ENCODE data around the gene CAP2. TPM values are rescaled to one million over a fixed set of nuclear protein-coding genes. Genes with fewer than 3 reads are reported as not detected.

CAP2 gene
- total RNA-seq, 1 experiment from 2014 or later, result 11.5 TPM

- Mint-ChIP-seq H3K27me3 (ENCODE audit: low read depth) (no peaks in the 10 kb centered on the region), H3K36me3 (ENCODE audit: insufficient read depth in 1 of 3, low read depth in 3 of 3) (peaks cover 6 to 33% (median 24%) of the 10 kb centered on the region in 3 experiments; a peak in 6 of 7 replicates), H3K4me3 (no peak overlapping the region), H3K9me3 (peaks cover 3 to 5% of the 10 kb centered on the region in 2 experiments; a peak in 2 of 5 replicates), H3K4me1 (peaks cover 5% of the 10 kb centered on the region in 2 experiments), H3K27ac (no peak overlapping the region)
- no peak overlapping the region for H3K14ac ChIP-seq (ENCODE audit: insufficient read depth, low read length)
- peaks cover 2% of the 10 kb centered on the region for H4K20me1 ChIP-seq (ENCODE audit: control insufficient read depth, insufficient read depth, insufficient read length)
- no peak overlapping the region for H3K56ac ChIP-seq (ENCODE audit: insufficient read length, low read depth, low read length)
- H3K18ac ChIP-seq (ENCODE audit: insufficient read length, low read depth, low read length), result no peak overlapping the region
- no peak overlapping the region for H2BK20ac ChIP-seq (ENCODE audit: low read depth, low read length, poor library complexity, severe bottlenecking)
- no peak for TF ChIP-seq CTCF (conservative IDR thresholded peaks at IDR 0.05)
- no peak overlapping the region for H2BK5ac ChIP-seq (ENCODE audit: insufficient read length, low read length)
- no peak overlapping the region for H3K4ac ChIP-seq (ENCODE audit: low read depth, low read length)
- H3K27me3 ChIP-seq (ENCODE audit: insufficient read depth, low read length), result no peaks in the 10 kb centered on the region
- no peak overlapping the region for H3K4me2 ChIP-seq (ENCODE audit: insufficient read depth, insufficient read length, low read length)
- H3K23ac ChIP-seq (ENCODE audit: insufficient read length, low read depth, low read length), result no peak overlapping the region
- H4K5ac ChIP-seq (ENCODE audit: insufficient read length, low read depth, low read length), result no peak overlapping the region
- H4K8ac ChIP-seq (replicated peaks; ENCODE audit: insufficient read length, low read depth, low read length), result no peak overlapping the region
- DNase-seq, result no peak
- no peaks in the 10 kb centered on the region for H3K4me1 ChIP-seq (ENCODE audit: insufficient read depth, low read length)
- WGBS (ENCODE audit: extremely low coverage, insufficient read length, low lambda C conversion rate), result no CpG with 5 or more reads among the region's 2 CpGs
- no peaks in the 10 kb centered on the region for H3K79me2 ChIP-seq (ENCODE audit: insufficient read depth, low read length)
- H3K27ac ChIP-seq (ENCODE audit: insufficient read length, low read depth, low read length), result no peak overlapping the region
- no peaks in the 10 kb centered on the region for H3K79me1 ChIP-seq (ENCODE audit: insufficient read depth, low read depth, low read length, poor library complexity, severe bottlenecking)
- H3K9ac ChIP-seq (ENCODE audit: extremely low read depth, insufficient read length, low read length), result no peak overlapping the region
- H3K9me3 ChIP-seq (ENCODE audit: control insufficient read depth, low read depth, low read length), result no peaks in the 10 kb centered on the region
- H2AFZ ChIP-seq (ENCODE audit: low read length), result no peak overlapping the region
- no peak overlapping the region for H2BK120ac ChIP-seq (ENCODE audit: low read depth, low read length, poor library complexity, severe bottlenecking)
- H4K91ac ChIP-seq (ENCODE audit: insufficient read length, low read depth, low read length), result no peak overlapping the region
- H2AK5ac ChIP-seq (ENCODE audit: insufficient read length, low read length), result no peak overlapping the region
- no peaks in the 10 kb centered on the region for H3K23me2 ChIP-seq (ENCODE audit: insufficient read length, low read depth, low read length, poor library complexity, severe bottlenecking)
- no peak overlapping the region for H2BK15ac ChIP-seq (ENCODE audit: low read depth, low read length)
- no peak overlapping the region for H2BK12ac ChIP-seq (ENCODE audit: insufficient read length, low read depth, low read length)
- H3T11ph ChIP-seq (ENCODE audit: low read length), result no peak overlapping the region
These were observed 39.0 kb downstream of the CAP2 start for GRCh38 chr6:17432356-17432755.
